Stimulated activated CD8-positive, alpha-beta memory T cell treated with anti-CD3 and anti-CD28 coated beads, Interleukin-7, amount 100 ng/mL, for 4 hours (primary cell): ENCODE measurements around the gene PLS3.

Source experiments
- DNase-seq, 2 donors: peaks; one replicate each; pipeline ENCODE4 v3.0.0-alpha.2; 2020; ENCODE audit warnings: low read depth in 2 of 2

Gene PLS3

GRCh38 chrX:115694028-115694427, 133.1 kb downstream of the PLS3 start:
- no peak for DNase-seq

- DNase-seq, result no peak
Measured at GRCh38 chrX:115696039-115696438, 135.1 kb downstream of the PLS3 start.

GRCh38 chrX:115696939-115697338, 136.0 kb downstream of the PLS3 start:
- no peak for DNase-seq

GRCh38 chrX:115697806-115698205, 136.8 kb downstream of the PLS3 start:
- no peak for DNase-seq
